ENCODE data around the gene OR10G8.

The OR10G8 gene

DNA sequence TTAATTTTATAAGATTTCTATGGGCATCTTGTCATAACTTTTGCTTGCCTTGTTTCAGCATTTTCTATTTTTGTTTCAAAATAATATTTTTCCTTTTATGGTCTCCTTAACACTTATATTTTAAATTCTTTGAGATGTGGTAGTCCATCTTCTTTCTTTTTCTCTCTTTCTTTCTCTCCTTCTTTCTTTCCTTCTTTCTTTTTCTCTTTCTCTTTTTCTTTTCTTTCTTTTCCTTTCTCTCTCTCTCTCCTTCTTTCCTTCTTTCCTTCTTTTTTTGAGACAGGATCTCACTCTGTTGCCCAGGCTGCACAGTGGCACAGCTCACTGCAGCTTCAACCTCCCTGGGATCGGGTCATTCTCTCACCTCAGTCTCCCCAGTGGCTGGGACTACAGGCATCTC is 50.7 kb downstream of the OR10G8 start:
- no peak for DNase-seq (ENCODE audit: low read depth, low spot score)

DNA sequence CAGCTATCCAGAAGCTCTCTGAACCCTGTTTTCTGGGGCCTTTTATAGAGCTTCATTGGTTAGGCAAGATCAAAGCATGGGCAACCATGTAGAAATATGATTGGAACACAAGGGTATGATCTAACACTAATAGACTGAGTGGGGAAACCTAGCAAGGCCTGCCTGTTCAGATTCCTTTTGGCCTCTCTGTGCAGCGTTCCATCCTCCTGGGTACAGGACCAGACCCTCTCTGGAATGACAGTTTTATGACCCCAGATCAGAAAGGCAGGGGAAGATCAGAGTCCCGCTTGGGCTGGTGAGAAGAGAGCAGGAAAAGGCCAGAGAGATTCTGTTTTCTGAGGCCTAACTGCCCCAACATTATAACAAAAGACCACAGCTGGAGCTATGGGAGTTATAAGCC is 52.0 kb downstream of the OR10G8 start:
- no peak for DNase-seq (ENCODE audit: low read depth, low spot score)

DNA sequence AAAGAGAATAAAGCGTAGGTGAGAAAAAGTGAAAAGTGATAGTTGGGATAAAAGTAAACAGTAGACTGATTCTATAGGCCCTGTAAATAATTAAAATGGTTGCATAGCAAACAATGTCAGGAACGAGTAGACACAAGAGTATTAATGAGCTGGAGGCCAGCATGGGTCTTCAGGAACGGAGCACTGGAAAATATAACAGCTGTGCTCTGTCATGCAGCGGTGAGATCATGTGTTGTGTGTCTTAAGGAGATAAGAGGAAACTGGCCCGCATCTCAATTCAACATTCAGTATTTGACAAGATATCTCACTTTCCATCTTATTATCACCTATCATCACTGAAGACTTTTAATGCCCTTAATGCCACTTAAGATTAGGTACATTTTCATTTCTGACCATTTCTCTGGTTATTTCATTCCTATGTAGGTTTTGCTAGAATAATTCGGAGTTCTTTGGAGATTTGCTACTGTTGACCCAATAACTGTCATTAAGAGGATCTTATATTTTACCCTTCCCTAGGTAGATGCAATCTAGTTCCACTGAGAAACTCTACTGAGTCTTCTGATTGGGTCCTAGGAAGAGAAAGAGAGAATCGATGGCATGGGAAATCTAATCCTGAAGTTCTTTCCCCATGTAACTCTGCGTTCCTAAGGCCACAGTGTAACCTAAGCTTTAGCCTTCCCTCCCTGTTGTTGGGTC is 53.2 kb downstream of the OR10G8 start:
- DNase-seq (ENCODE audit: low read depth, low spot score), result no peak

Measured in astrocyte of the hippocampus (primary cell).